HG03066 (cell line): Measurements from ENCODE around the gene LGALS7.

ENCODE experiments used
- ATAC-seq: cut with Tn5 transposase; IDR thresholded peaks from one replicate; pipeline ENCODE4 v1.9.1; 2021; ENCODE audit warnings: low read depth; ENCODE audit not compliant: unreplicated experiment

Gene LGALS7

GRCh38 chr19:38728752-38729541, 44.4 kb downstream of the LGALS7 start:
- ATAC-seq = no peak

- ATAC-seq = no peak
Observed at GRCh38 chr19:38727868-38728660, 45.3 kb downstream of the LGALS7 start.

GRCh38 chr19:38727306-38727867, 45.9 kb downstream of the LGALS7 start:
- ATAC-seq = no peak

- no peak for ATAC-seq
Observed at GRCh38 chr19:38726761-38727301, 46.5 kb downstream of the LGALS7 start.

- no peak for ATAC-seq
Observed at GRCh38 chr19:38726284-38726673, 47.0 kb downstream of the LGALS7 start.

GRCh38 chr19:38725469-38726283, 47.6 kb downstream of the LGALS7 start:
- ATAC-seq = no peak

- no peak for ATAC-seq
Observed at GRCh38 chr19:38723990-38724854, 49.1 kb downstream of the LGALS7 start.

GRCh38 chr19:38723606-38723965, 49.7 kb downstream of the LGALS7 start:
- no peak for ATAC-seq

- no peak for ATAC-seq
Observed at GRCh38 chr19:38722947-38723605, 50.2 kb downstream of the LGALS7 start.

GRCh38 chr19:38721979-38722773, 51.1 kb downstream of the LGALS7 start:
- no peak for ATAC-seq

- no peak for ATAC-seq
Observed at GRCh38 chr19:38721496-38721895, 51.8 kb downstream of the LGALS7 start.
